Gastrocnemius medialis (tissue), 4 donors: ENCODE results near the gene PRAC1.

Experiments
- CTCF ChIP-seq, 5 experiments: fragments of 450-650 bp in 3 of 5; fragments of 200-600 bp in 2 of 5; sonication (generic) in 2 of 5; IDR thresholded peaks in 4 of 5; conservative IDR thresholded peaks in 1 of 5; 1 replicate in 4 of 5; 2 replicates in 1 of 5; pipeline ENCODE4 v1.5.1; 2016 to 2019; ENCODE audit warnings: antibody characterized with exemption in 5 of 5, mild to moderate bottlenecking in 3 of 5, moderate library complexity in 3 of 5
- POLR2A ChIP-seq, 2 donors: fragments of 450-650 bp; IDR thresholded peaks; one replicate each; pipeline ENCODE4 v1.6.1; 2017; ENCODE audit warnings: antibody characterized with exemption in 2 of 2, mild to moderate bottlenecking in 2 of 2, moderate library complexity in 2 of 2

DNA sequence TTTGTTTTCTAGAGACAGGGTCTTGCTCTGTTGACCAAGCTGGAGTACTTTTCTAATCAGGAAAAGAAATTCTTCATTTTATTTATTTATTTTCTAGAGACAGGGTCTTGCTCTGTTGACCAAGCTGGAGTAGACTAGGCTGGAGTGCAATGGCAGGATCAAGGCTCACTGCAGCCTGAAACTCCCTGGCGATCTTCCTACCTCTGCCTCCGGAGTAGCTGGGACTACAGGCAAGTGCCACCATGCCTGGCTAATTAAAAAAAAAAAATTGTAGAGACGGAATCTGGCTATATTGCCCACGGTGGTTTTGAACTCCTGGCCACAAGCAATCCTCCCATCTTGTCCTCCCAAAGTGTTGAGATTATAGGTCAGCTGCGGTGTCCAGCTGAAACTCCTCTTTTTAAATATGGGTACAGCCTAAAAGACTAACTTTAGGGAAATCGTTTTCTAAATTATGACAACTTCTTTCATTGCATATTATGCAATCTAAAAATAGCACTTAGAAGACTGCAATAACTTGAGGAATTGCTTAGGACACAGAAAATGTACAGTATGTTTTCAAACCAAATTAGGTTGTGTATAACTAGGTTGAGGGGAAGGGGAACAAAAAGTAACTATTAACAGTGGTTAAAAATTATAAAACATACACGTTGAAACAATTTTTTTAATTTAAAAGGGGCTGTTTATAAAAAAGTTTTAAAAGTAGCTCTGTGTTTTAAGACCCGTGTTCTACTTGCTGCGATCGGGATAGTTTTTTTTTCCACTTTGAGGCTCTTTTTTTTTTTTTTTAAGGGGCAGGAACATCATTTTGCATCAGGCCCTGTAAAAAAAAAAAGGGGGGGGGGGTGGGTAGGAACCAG, 4.7 kb downstream of the PRAC1 start:
- no peak for TF ChIP-seq CTCF (IDR thresholded peaks at IDR 0.05 in 4 of 5, conservative IDR thresholded peaks at IDR 0.05 in 1 of 5)
- TF ChIP-seq POLR2A (IDR thresholded peaks at IDR 0.05) = no peak
